ENCODE measurements around the gene IRAK1.

- TF ChIP-seq PPARA (CRISPR knock-in tag; IDR thresholded peaks at IDR 0.05; ENCODE audit: borderline replicate concordance) (no peak), CREB5 (CRISPR knock-in tag; IDR thresholded peaks at IDR 0.05; ENCODE audit: low read depth) (no peak), TCF4 (CRISPR knock-in tag; IDR thresholded peaks at IDR 0.05; ENCODE audit: borderline replicate concordance) (no peak), ZFP30 (CRISPR knock-in tag; IDR thresholded peaks at IDR 0.05) (no peak), POU6F1 (CRISPR knock-in tag; IDR thresholded peaks at IDR 0.05; ENCODE audit: borderline replicate concordance, low read depth) (no peak), CSDC2 (CRISPR knock-in tag; IDR thresholded peaks at IDR 0.05) (no peak), CSRNP3 (CRISPR knock-in tag; IDR thresholded peaks at IDR 0.05) (no peak)
These were observed 23.5 kb upstream of the IRAK1 start for GRCh38 chrX:154043003-154043763.

All from SK-N-SH treated with all-trans-retinoic acid at 6 μM for 48 hours (cell line).